OCI-LY1 (cell line): ENCODE measurements around the gene RASSF9.

Source experiments
- EZH2 ChIP-seq: fragments of 200-600 bp; sonication (generic), shearing (Covaris generic); IDR thresholded peaks from 2 replicates; pipeline ENCODE4 v1.8.0; 2017; ENCODE audit warnings: borderline replicate concordance, mixed run types, mild to moderate bottlenecking, antibody characterized with exemption, low read length, moderate library complexity, mixed read lengths
- TF ChIP-seq, protein P1 (sequence below): fragments of 200-600 bp; sonication (generic), shearing (Covaris generic); IDR thresholded peaks from 2 replicates; pipeline ENCODE4 v1.5.1; 2017; ENCODE audit warnings: mild to moderate bottlenecking, antibody characterized with exemption, low read length, moderate library complexity, mixed read lengths

DNA sequence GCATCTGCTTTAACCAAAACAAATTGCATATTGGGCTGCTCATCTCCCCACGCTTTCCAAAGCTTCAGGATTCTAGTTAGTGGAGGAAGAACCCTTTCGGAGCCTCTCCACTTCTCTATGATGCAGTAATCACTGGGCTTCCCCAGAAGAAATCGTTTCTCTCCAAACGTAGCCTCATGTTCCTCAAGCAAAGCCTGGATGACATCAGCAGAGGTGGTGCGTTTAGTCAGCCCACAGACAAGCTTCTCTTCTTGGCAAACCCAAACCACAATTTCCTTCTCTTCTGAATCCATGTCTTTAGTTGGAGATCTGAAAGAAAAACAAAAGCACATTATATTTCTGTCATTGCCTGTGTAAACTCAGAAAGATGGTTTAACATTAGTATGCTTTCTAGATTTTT lies 30.6 kb downstream of the RASSF9 start:
- TF ChIP-seq EZH2: no peak
- TF ChIP-seq, protein P1, sequence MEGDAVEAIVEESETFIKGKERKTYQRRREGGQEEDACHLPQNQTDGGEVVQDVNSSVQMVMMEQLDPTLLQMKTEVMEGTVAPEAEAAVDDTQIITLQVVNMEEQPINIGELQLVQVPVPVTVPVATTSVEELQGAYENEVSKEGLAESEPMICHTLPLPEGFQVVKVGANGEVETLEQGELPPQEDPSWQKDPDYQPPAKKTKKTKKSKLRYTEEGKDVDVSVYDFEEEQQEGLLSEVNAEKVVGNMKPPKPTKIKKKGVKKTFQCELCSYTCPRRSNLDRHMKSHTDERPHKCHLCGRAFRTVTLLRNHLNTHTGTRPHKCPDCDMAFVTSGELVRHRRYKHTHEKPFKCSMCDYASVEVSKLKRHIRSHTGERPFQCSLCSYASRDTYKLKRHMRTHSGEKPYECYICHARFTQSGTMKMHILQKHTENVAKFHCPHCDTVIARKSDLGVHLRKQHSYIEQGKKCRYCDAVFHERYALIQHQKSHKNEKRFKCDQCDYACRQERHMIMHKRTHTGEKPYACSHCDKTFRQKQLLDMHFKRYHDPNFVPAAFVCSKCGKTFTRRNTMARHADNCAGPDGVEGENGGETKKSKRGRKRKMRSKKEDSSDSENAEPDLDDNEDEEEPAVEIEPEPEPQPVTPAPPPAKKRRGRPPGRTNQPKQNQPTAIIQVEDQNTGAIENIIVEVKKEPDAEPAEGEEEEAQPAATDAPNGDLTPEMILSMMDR: no peak
